GM12891 (cell line): ENCODE measurements around the gene QPRT.
"Not testable (repeated sequence)": the region's sequence is repeated elsewhere in the genome, so short reads cannot be mapped to it uniquely, and the experiment has no call there.

Experiments used
- DNase-seq: peaks from one replicate; pipeline ENCODE4 v3.0.0; 2011; ENCODE audit warnings: low spot score; ENCODE audit not compliant: insufficient read length
- FAIRE-seq: peaks from 2 replicates; lab custom pipeline; 2011; peaks lifted over from hg19 to GRCh38; lab: Jason Lieb, UNC
- PAX5 ChIP-seq: IDR thresholded peaks from 2 replicates; pipeline ENCODE4 v1.6.1; 2011; ENCODE audit warnings: low read length, moderate library complexity, mild to moderate bottlenecking; ENCODE audit not compliant: insufficient read depth, severe bottlenecking
- POLR2A ChIP-seq: IDR thresholded peaks from 2 replicates; pipeline ENCODE4 v1.6.1; 2011; ENCODE audit warnings: low read depth, low read length, control low read depth
- POLR2AphosphoS5 ChIP-seq: IDR thresholded peaks from 2 replicates; pipeline ENCODE4 v1.6.1; 2011; ENCODE audit warnings: low read depth, low read length, control low read depth
- POU2F2 ChIP-seq: IDR thresholded peaks from 2 replicates; pipeline ENCODE4 v1.6.1; 2011; ENCODE audit warnings: low read depth, mild to moderate bottlenecking, control low read depth, low read length, moderate library complexity
- SPI1 ChIP-seq: IDR thresholded peaks from 2 replicates; pipeline ENCODE4 v1.6.1; 2011; ENCODE audit warnings: low read depth, low read length, control low read depth
- TAF1 ChIP-seq: IDR thresholded peaks from 2 replicates; pipeline ENCODE4 v1.6.1; 2011; ENCODE audit warnings: low read depth, low read length, control low read depth

Gene QPRT

GRCh38 chr16:29744541-29745101 lies 65.6 kb downstream of the QPRT start:
- peak; percentile 26 for DNase-seq
- FAIRE-seq = no peak
- TF ChIP-seq PAX5 = no peak
- no peak for TF ChIP-seq POLR2A
- TF ChIP-seq TAF1 = no peak
- TF ChIP-seq POLR2AphosphoS5 = no peak
- no peak for TF ChIP-seq SPI1
- no peak for TF ChIP-seq POU2F2

DNA sequence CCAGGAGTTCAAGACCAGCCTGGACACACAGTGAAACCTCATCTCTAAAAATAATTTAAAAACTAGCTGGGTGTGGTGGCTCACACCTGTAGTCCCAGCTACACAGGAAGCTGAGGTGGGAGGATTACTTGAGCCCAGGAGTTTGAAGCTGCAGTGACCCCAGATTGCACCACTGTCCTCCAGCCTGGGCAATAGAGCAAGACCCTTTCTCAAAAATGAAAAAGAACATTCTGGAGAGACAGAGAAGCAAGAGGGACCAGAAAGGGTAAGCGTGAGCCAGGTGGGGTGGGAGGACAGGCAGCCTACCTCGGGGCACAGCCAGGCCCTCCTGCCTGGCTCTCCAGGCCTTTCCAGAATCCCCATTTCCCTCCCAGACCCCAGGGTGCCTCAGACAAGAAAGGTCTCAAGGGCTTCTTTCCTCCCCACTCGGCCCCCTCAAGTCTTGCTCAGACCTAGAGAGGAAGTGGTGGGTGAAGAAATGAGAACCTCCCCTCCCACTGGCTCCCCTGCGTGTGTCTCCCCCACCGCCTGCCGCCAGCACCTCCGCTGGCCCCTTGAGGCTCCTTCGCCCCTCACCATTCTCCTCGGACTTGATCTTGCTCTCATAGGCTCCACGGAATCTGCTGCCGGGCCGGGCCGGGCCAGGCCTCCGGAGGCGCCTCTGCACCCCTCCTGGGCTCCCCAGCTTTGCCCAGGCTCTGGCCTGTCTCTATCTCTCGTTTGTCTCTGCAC lies 66.3 kb downstream of the QPRT start:
- no peak for TF ChIP-seq POLR2AphosphoS5
- peak; percentile 88 for TF ChIP-seq SPI1
- FAIRE-seq = peak; percentile 65
- DNase-seq = peak; percentile 59

DNA sequence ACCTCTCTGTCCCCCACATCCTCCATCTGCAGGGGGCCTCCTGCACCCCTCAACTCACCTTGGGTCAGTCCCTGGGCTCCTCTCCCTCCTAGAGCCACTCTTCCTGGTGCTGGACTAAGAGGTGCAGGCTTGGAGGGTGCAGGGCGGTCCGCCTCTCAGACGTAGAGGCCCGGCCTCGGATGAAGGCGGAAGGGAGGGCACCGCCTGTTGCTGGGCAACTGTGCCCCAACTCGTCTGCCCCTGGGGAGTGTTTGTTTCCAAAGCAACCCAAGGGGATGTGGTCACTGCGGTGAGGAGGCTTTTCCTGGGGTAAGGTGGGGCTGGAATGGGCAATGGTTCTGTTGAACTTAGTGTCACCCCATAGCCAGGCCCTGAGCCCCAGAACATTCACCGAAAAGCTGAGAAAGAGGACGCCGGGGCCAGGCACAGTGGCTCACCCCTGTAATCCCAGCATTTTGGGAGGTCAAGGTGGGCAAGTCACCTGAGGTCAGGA lies 66.9 kb downstream of the QPRT start, which contains the start of gene C16orf54:
TSS of gene C16orf54 (minus strand) at position 138 of the 493 bp plus-strand sequence. CDS start 1,039 bp downstream, outside the sequence.
- DNase-seq (peak; percentile 60), FAIRE-seq (peak; percentile 84)
- TF ChIP-seq POLR2A = no peak
- 0 out of 2 replicates have a peak, but pooled peaks have one; percentile 5 for TF ChIP-seq SPI1

DNA sequence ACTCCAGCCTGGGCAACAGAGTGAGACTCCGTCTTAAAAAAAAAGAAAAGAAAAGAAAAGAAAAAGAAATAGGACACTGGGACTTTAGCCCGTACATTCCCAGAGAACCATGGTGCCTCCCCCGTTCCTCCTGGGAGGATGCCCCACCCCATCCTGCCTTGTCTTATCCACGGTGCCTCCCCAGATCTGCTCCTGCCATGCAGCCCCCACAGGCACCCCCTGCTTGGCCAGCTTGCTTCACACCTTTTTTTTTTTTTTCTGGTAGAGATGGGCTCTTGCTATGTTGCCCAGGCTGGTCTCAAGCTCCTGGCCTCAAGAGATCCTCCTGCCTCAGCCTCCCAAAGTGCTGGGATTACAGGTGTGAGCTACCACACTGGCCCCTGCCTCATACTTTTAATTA lies 67.5 kb downstream of the QPRT start:
- DNase-seq, FAIRE-seq: not testable (repeated sequence)
